ENCODE measurements around the gene DLX5. TPM values are rescaled to one million over a fixed set of nuclear protein-coding genes. Genes with fewer than 3 reads are reported as not detected.
"Not testable (repeated sequence)": the region's sequence is repeated elsewhere in the genome, so short reads cannot be mapped to it uniquely, and the experiment has no call there.

Gene DLX5
- not detected for total RNA-seq

GRCh38 chr7:97024209-97025129 is at the start of gene DLX5:
DLX5 (minus strand) TSS chr7:97024831; CDS start chr7:97024623, 208 bp downstream.
- peak in 1 of 3 donors; percentile 28 for DNase-seq (ENCODE audit: low read depth in 2 of 3, low spot score in 2 of 3)

GRCh38 chr7:97072025-97072424 is 47.4 kb upstream of the DLX5 start:
- not testable (repeated sequence) for DNase-seq (ENCODE audit: low read depth in 2 of 3, low spot score in 2 of 3)

- peak; percentile 6 to 67 (median 37) for DNase-seq (ENCODE audit: low read depth in 2 of 3, low spot score in 2 of 3)
Measured at GRCh38 chr7:97064972-97065587, 40.4 kb upstream of the DLX5 start.

- no peak for DNase-seq (ENCODE audit: low read depth in 2 of 3, low spot score in 2 of 3)
Measured at GRCh38 chr7:97064020-97064419, 39.4 kb upstream of the DLX5 start.

- no peak for DNase-seq (ENCODE audit: low read depth in 2 of 3, low spot score in 2 of 3)
Measured at GRCh38 chr7:97043281-97043680, 18.6 kb upstream of the DLX5 start.

GRCh38 chr7:97039374-97040065 is 14.9 kb upstream of the DLX5 start:
- no peak for DNase-seq (ENCODE audit: low read depth in 2 of 3, low spot score in 2 of 3)

- DNase-seq (ENCODE audit: low read depth in 2 of 3, low spot score in 2 of 3) = not testable (repeated sequence)
Measured at GRCh38 chr7:97034213-97034852, 9.7 kb upstream of the DLX5 start.

- peak; percentile 37 to 90 (median 80) for DNase-seq (ENCODE audit: low read depth in 2 of 3, low spot score in 2 of 3)
Measured at GRCh38 chr7:97027427-97028234, 3.0 kb upstream of the DLX5 start.

GRCh38 chr7:97026715-97027426 is 2.2 kb upstream of the DLX5 start:
- peak in 1 of 3 donors; percentile 43 for DNase-seq (ENCODE audit: low read depth in 2 of 3, low spot score in 2 of 3)

- peak in 1 of 3 donors; percentile 33 for DNase-seq (ENCODE audit: low read depth in 2 of 3, low spot score in 2 of 3)
Measured at GRCh38 chr7:97025983-97026714, 1.5 kb upstream of the DLX5 start.

- no peak for DNase-seq (ENCODE audit: low read depth in 2 of 3, low spot score in 2 of 3)
Measured at GRCh38 chr7:97025130-97025499, 484 bp upstream of the DLX5 start.

- peak in 1 of 3 donors; percentile 69 for DNase-seq (ENCODE audit: low read depth in 2 of 3, low spot score in 2 of 3)
Measured at GRCh38 chr7:97022491-97023306, 1.9 kb downstream of the DLX5 start.

GRCh38 chr7:97021747-97022490 is 2.7 kb downstream of the DLX5 start:
- peak in 1 of 3 donors; percentile 40 for DNase-seq (ENCODE audit: low read depth in 2 of 3, low spot score in 2 of 3)

GRCh38 chr7:97020996-97021746 is 3.5 kb downstream of the DLX5 start:
- DNase-seq (ENCODE audit: low read depth in 2 of 3, low spot score in 2 of 3) = peak in 1 of 3 donors; percentile 4

GRCh38 chr7:97020601-97020995 is 4.0 kb downstream of the DLX5 start:
- no peak for DNase-seq (ENCODE audit: low read depth in 2 of 3, low spot score in 2 of 3)

- DNase-seq (ENCODE audit: low read depth in 2 of 3, low spot score in 2 of 3) = no peak
Measured at GRCh38 chr7:97019710-97020225, 4.9 kb downstream of the DLX5 start.
